HepG2 (cell line): ENCODE measurements around the gene LRRC45. TPM values are rescaled to one million over a fixed set of nuclear protein-coding genes. Genes with fewer than 3 reads are reported as not detected.

Experiments used
- ARNTL ChIP-seq: sonication (generic); formaldehyde crosslinking; IDR thresholded peaks from 2 replicates; pipeline ENCODE4 v1.4.0; 2020; ENCODE audit warnings: mild to moderate bottlenecking, missing genetic modification reagents
- BRCA1 ChIP-seq: sonication (generic); formaldehyde crosslinking; IDR thresholded peaks from 2 replicates; pipeline ENCODE4 v1.4.0; 2020; ENCODE audit warnings: missing genetic modification reagents
- CBX2 ChIP-seq, 2 experiments: fragments of 200-600 bp in 1 of 2; sonication (generic); formaldehyde crosslinking in 1 of 2; IDR thresholded peaks; 2 replicates each; pipeline versions ENCODE4 v1.7.0 to v1.8.1; 2018 to 2022; ENCODE audit warnings: low read depth in 2 of 2, low read length in 1 of 2, mild to moderate bottlenecking in 1 of 2, missing genetic modification reagents in 1 of 2
- CHCHD3 ChIP-seq: sonication (generic); formaldehyde crosslinking; IDR thresholded peaks from 2 replicates; pipeline ENCODE4 v1.8.0; 2022; ENCODE audit warnings: mild to moderate bottlenecking, missing genetic modification reagents, moderate library complexity
- ISX ChIP-seq: sonication (generic); formaldehyde crosslinking; conservative IDR thresholded peaks from 2 replicates; pipeline ENCODE4 v1.5.0; 2020; ENCODE audit warnings: missing genetic modification reagents
- KDM2A ChIP-seq: sonication (generic); formaldehyde crosslinking; IDR thresholded peaks from 2 replicates; pipeline ENCODE4 v1.4.0; 2020; ENCODE audit warnings: low read depth, missing genetic modification reagents, borderline replicate concordance
- NFIB ChIP-seq: sonication (generic); formaldehyde crosslinking; IDR thresholded peaks from 2 replicates; pipeline ENCODE4 v1.9.0; 2021; ENCODE audit warnings: missing genetic modification reagents, mild to moderate bottlenecking, borderline replicate concordance
- NONO ChIP-seq, 2 experiments: fragments of 450-650 bp in 1 of 2; sonication (generic) in 1 of 2; formaldehyde crosslinking in 1 of 2; IDR thresholded peaks in 1 of 2; conservative IDR thresholded peaks in 1 of 2; 2 replicates each; pipeline versions ENCODE4 v1.6.1 to v1.8.0; 2017 to 2022; ENCODE audit warnings: mild to moderate bottlenecking in 1 of 2, missing genetic modification reagents in 1 of 2, moderate library complexity in 1 of 2
- RBFOX2 ChIP-seq: fragments of 200-400 bp; formaldehyde crosslinking; IDR thresholded peaks from 2 replicates; pipeline ENCODE4 v1.6.1; 2017; ENCODE audit warnings: low read depth, mild to moderate bottlenecking, low read length
- SALL1 ChIP-seq: sonication (generic); formaldehyde crosslinking; IDR thresholded peaks from 2 replicates; pipeline ENCODE4 v1.8.0; 2022; ENCODE audit warnings: mild to moderate bottlenecking, missing genetic modification reagents
- TBX3 ChIP-seq: fragments of 450-650 bp; IDR thresholded peaks from 2 replicates; pipeline ENCODE4 v1.6.1; 2017; ENCODE audit warnings: antibody characterized with exemption, mild to moderate bottlenecking, inconsistent platforms, borderline replicate concordance
- TCF12 ChIP-seq, 2 experiments: fragments of 450-650 bp in 1 of 2; sonication (generic) in 1 of 2; formaldehyde crosslinking in 1 of 2; IDR thresholded peaks; 2 replicates each; pipeline versions ENCODE4 v1.6.1 to v1.8.0; 2017 to 2022; ENCODE audit warnings: antibody characterized with exemption in 1 of 2, mild to moderate bottlenecking in 1 of 2, missing genetic modification reagents in 1 of 2, moderate library complexity in 1 of 2
- ZBTB42 ChIP-seq: sonication (generic); formaldehyde crosslinking; IDR thresholded peaks from 2 replicates; pipeline ENCODE4 v1.5.0; 2020; ENCODE audit warnings: mild to moderate bottlenecking, missing genetic modification reagents
- ZFP36 ChIP-seq: fragments of 150-350 bp; IDR thresholded peaks from 2 replicates; pipeline ENCODE4 v1.6.1; 2018; ENCODE audit warnings: borderline replicate concordance, low read length, low read depth; ENCODE audit not compliant: partially characterized antibody
- ZFP41 ChIP-seq: sonication (generic); formaldehyde crosslinking; IDR thresholded peaks from 2 replicates; pipeline ENCODE4 v1.4.0; 2020; ENCODE audit warnings: mild to moderate bottlenecking, missing genetic modification reagents, borderline replicate concordance
- ZNF10 ChIP-seq: sonication (generic); formaldehyde crosslinking; IDR thresholded peaks from 2 replicates; pipeline ENCODE4 v1.4.0; 2020; ENCODE audit warnings: mild to moderate bottlenecking, low read depth, missing genetic modification reagents, borderline replicate concordance
- ZNF17 ChIP-seq: sonication (generic); formaldehyde crosslinking; IDR thresholded peaks from 2 replicates; pipeline ENCODE4 v1.5.0; 2020; ENCODE audit warnings: mild to moderate bottlenecking, missing genetic modification reagents
- ZNF224 ChIP-seq: sonication (generic); formaldehyde crosslinking; IDR thresholded peaks from 2 replicates; pipeline ENCODE4 v1.5.0; 2020; ENCODE audit warnings: mild to moderate bottlenecking, missing genetic modification reagents
- ZNF510 ChIP-seq: sonication (generic); formaldehyde crosslinking; IDR thresholded peaks from 2 replicates; pipeline ENCODE4 v1.4.0; 2020; ENCODE audit warnings: low read depth, mild to moderate bottlenecking, missing genetic modification reagents
- ZNF672 ChIP-seq: sonication (generic); formaldehyde crosslinking; IDR thresholded peaks from 2 replicates; pipeline ENCODE4 v1.8.1; 2022; ENCODE audit warnings: missing genetic modification reagents
- polyA plus RNA-seq, 8 experiments: library from polyadenylated mRNA; depleted of rRNA in 3 of 8; stranded (reverse) in 7 of 8; unstranded in 1 of 8; fragments of >200 nt; fragmentation: Illumina TruSeq in 4 of 8; extraction: Trizol in 4 of 8; gene quantifications; 2 replicates each; pipeline versions ENCODE4 v1.2.1 to v1.2.3, GENCODE V29; 2011 to 2016; ENCODE audit warnings: low read depth in 4 of 8, missing spikeins in 1 of 8, mixed read lengths in 1 of 8; ENCODE audit not compliant: insufficient read depth in 1 of 8
- total RNA-seq, 5 experiments: library from RNA; depleted of rRNA; stranded (reverse); fragments of >200 nt; fragmentation: Illumina TruSeq; extraction: Trizol; gene quantifications; 2 replicates each; pipeline ENCODE4 v1.2.3, GENCODE V29; 2016; ENCODE audit warnings: low read depth in 1 of 5
- TF ChIP-seq, protein P1 (sequence below): sonication (generic); formaldehyde crosslinking; IDR thresholded peaks from 2 replicates; pipeline ENCODE4 v1.5.0; 2020; ENCODE audit warnings: mild to moderate bottlenecking, missing genetic modification reagents, borderline replicate concordance

LRRC45 gene
- total and polyA plus RNA-seq, 2 of the 13 experiments (the other 11 are each of a cell fraction or from before 2014, with no cell fraction given): 11.6 to 48.1 TPM

DNA sequence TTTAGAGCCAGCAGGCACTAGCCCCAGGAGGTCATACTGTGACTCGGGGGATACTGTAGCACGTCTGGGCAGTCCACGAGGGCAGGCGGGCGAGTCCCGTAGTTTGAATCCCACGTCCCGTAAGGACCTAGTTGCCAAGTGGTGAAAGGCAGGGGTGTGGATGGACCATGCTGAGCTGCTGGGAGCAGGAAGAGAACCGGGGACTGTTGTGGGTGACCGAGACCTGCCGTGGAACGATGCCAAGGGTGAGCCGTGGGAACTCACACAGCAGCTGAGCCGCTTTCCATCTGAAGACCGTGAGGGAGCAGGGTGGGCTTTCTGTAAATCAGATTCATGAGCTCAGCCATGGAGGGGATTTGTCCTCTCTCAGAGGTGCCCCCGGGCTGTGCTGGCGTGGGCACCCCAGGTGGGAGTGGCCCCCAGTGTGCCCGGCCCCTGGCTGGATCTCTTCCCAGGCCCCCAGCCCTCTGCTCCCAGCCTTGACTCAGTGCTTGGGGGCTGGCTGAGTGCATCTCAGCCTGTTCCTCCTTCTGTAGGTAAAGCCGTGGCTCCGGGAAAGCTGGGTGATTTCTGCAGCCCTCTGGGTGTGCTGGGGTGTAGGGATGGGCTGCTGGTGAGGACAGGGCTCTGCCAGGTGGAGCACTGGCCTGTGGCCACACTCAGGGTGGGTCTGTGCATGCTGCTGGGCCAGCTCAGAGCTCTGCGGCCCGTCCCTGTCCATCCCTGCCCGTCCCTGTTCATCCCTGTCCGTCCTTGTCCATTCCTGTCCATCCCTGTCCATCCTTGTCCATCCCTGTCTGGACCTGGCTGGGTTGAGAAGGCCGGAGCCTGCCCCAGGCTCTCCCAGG, 32.0 kb upstream of the LRRC45 start (continued):
- TF ChIP-seq CBX2 (IDR thresholded peaks at IDR 0.05; ENCODE audit: low read depth, low read length): no peak
- TF ChIP-seq CBX2 (CRISPR knock-in tag; IDR thresholded peaks at IDR 0.05; ENCODE audit: low read depth): peak; percentile 98; the same call in 1 of the 2 replicates
- TF ChIP-seq ZFP41 (CRISPR knock-in tag): no peak; the same call in 1 of the 2 replicates
- no peak for TF ChIP-seq ZFP36
- no peak for TF ChIP-seq TBX3
- TF ChIP-seq ZNF10 (CRISPR knock-in tag): 0 out of 2 replicates have a peak, but pooled peaks have one; percentile 67
- TF ChIP-seq ISX (CRISPR knock-in tag): no peak
- TF ChIP-seq KDM2A (CRISPR knock-in tag): no peak
- TF ChIP-seq NFIB: no peak
- TF ChIP-seq ZNF224 (CRISPR knock-in tag): 0 out of 2 replicates have a peak, but pooled peaks have one; percentile 73
- TF ChIP-seq ZBTB42 (CRISPR knock-in tag): no peak
- peak; percentile 92; the same call in 1 of the 2 replicates for TF ChIP-seq CHCHD3 (CRISPR knock-in tag)
- no peak for TF ChIP-seq ZNF17 (CRISPR knock-in tag)
- no peak for TF ChIP-seq ARNTL (CRISPR knock-in tag)
- TF ChIP-seq ZNF672 (CRISPR knock-in tag): no peak
- TF ChIP-seq BRCA1 (CRISPR knock-in tag): peak; percentile 19; the same call in 1 of the 2 replicates
- TF ChIP-seq NONO (IDR thresholded peaks at IDR 0.05): no peak
- no peak for TF ChIP-seq NONO (CRISPR knock-in tag; conservative IDR thresholded peaks at IDR 0.05)
- TF ChIP-seq ZNF510 (CRISPR knock-in tag): no peak
- TF ChIP-seq TCF12 (IDR thresholded peaks at IDR 0.05): no peak
- no peak for TF ChIP-seq TCF12 (CRISPR knock-in tag; IDR thresholded peaks at IDR 0.05)
- TF ChIP-seq, protein P1, sequence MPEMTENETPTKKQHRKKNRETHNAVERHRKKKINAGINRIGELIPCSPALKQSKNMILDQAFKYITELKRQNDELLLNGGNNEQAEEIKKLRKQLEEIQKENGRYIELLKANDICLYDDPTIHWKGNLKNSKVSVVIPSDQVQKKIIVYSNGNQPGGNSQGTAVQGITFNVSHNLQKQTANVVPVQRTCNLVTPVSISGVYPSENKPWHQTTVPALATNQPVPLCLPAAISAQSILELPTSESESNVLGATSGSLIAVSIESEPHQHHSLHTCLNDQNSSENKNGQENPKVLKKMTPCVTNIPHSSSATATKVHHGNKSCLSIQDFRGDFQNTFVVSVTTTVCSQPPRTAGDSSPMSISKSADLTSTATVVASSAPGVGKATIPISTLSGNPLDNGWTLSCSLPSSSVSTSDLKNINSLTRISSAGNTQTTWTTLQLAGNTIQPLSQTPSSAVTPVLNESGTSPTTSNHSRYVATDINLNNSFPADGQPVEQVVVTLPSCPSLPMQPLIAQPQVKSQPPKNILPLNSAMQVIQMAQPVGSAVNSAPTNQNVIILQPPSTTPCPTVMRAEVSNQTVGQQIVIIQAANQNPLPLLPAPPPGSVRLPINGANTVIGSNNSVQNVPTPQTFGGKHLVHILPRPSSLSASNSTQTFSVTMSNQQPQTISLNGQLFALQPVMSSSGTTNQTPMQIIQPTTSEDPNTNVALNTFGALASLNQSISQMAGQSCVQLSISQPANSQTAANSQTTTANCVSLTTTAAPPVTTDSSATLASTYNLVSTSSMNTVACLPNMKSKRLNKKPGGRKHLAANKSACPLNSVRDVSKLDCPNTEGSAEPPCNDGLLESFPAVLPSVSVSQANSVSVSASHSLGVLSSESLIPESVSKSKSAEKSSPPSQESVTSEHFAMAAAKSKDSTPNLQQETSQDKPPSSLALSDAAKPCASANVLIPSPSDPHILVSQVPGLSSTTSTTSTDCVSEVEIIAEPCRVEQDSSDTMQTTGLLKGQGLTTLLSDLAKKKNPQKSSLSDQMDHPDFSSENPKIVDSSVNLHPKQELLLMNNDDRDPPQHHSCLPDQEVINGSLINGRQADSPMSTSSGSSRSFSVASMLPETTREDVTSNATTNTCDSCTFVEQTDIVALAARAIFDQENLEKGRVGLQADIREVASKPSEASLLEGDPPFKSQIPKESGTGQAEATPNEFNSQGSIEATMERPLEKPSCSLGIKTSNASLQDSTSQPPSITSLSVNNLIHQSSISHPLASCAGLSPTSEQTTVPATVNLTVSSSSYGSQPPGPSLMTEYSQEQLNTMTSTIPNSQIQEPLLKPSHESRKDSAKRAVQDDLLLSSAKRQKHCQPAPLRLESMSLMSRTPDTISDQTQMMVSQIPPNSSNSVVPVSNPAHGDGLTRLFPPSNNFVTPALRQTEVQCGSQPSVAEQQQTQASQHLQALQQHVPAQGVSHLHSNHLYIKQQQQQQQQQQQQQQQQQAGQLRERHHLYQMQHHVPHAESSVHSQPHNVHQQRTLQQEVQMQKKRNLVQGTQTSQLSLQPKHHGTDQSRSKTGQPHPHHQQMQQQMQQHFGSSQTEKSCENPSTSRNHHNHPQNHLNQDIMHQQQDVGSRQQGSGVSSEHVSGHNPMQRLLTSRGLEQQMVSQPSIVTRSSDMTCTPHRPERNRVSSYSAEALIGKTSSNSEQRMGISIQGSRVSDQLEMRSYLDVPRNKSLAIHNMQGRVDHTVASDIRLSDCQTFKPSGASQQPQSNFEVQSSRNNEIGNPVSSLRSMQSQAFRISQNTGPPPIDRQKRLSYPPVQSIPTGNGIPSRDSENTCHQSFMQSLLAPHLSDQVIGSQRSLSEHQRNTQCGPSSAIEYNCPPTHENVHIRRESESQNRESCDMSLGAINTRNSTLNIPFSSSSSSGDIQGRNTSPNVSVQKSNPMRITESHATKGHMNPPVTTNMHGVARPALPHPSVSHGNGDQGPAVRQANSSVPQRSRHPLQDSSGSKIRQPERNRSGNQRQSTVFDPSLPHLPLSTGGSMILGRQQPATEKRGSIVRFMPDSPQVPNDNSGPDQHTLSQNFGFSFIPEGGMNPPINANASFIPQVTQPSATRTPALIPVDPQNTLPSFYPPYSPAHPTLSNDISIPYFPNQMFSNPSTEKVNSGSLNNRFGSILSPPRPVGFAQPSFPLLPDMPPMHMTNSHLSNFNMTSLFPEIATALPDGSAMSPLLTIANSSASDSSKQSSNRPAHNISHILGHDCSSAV (CRISPR knock-in tag): no peak
- no peak for TF ChIP-seq SALL1
- TF ChIP-seq RBFOX2: no peak
